Peyer's patch (tissue), 4 donors: ENCODE results near the gene SIMC1. TPM values are rescaled to one million over a fixed set of nuclear protein-coding genes. Genes with fewer than 3 reads are reported as not detected.

Experiments used
- DNase-seq, 3 donors: peaks; one replicate each; pipeline ENCODE4 v3.0.0-alpha.2; 2017 to 2019
- H3K27ac ChIP-seq, 4 donors: fragments of 200-600 bp; sonication (generic); one replicate each; pipeline ENCODE4 v1.5.1; 2016 to 2019
- H3K27me3 ChIP-seq, 2 donors: fragments of 200-600 bp; sonication (generic); one replicate each; pipeline ENCODE4 v1.5.1; 2019
- H3K36me3 ChIP-seq, 3 donors: fragments of 200-600 bp; sonication (generic); one replicate each; pipeline ENCODE4 v1.5.1; 2016 to 2019
- H3K4me1 ChIP-seq, 4 donors: fragments of 200-600 bp; sonication (generic); one replicate each; pipeline ENCODE4 v1.5.1; 2016 to 2019
- H3K4me3 ChIP-seq, 4 donors: fragments of 200-600 bp; sonication (generic); 1 replicate in 3 of 4; 2 replicates in 1 of 4; pipeline ENCODE4 v1.5.1; 2016 to 2019; ENCODE audit warnings: mild to moderate bottlenecking in 1 of 4
- H3K9me3 ChIP-seq, 4 donors: fragments of 200-600 bp; sonication (generic); one replicate each; pipeline ENCODE4 v1.5.1; 2016 to 2019; ENCODE audit warnings: mild to moderate bottlenecking in 1 of 4
- POLR2A ChIP-seq, 2 donors: fragments of 450-650 bp; IDR thresholded peaks; one replicate each; pipeline ENCODE4 v1.5.1; 2017; ENCODE audit warnings: antibody characterized with exemption in 2 of 2, mild to moderate bottlenecking in 2 of 2, moderate library complexity in 2 of 2
- total RNA-seq, 4 donors: library from RNA; depleted of rRNA; stranded (reverse); fragments of >200 nt; gene quantifications; one replicate each; pipeline ENCODE4 v1.1.0, GENCODE V29; 2016
- TF ChIP-seq, protein P1 (sequence below), 6 experiments: fragments of 450-650 bp in 4 of 6; fragments of 200-600 bp in 2 of 6; sonication (generic) in 1 of 6; IDR thresholded peaks; one replicate each; pipeline ENCODE4 v1.5.1; 2017 to 2019; ENCODE audit warnings: antibody characterized with exemption in 6 of 6, mild to moderate bottlenecking in 3 of 6, moderate library complexity in 1 of 6

The SIMC1 gene
- total RNA-seq, 4 donors from 2014 or later = 28.0 to 84.2 (median 41.2) TPM

DNA sequence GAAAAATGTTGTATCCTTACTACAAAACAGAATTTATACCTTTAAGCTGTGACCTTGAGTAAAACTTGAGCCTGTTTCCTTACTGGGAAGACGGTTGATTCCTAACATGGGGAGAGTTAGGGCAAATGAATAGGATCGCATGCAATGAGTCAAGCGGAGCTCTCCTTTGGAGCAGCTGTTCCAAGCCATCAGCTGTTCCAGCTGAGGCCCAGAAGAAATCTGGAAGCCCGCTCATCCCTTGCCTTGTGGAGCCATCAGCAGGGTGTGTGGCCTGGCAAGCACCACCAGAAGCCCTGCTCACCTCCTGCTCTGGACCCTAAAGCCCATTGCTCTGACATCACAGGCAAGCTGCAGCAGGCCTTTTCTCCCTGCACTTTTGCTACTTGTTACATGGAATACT, 115.3 kb downstream of the SIMC1 start:
- Histone ChIP-seq H3K9me3 (no peaks in the 10 kb centered on the region), H3K36me3 (peaks cover 0 to 79% (median 0%) of the 10 kb centered on the region in 3 donors), H3K4me3 (no peak overlapping the region), H3K27me3 (no peaks in the 10 kb centered on the region), H3K4me1 (no peaks in the 10 kb centered on the region), H3K27ac (no peak overlapping the region)
- DNase-seq = no peak
- TF ChIP-seq POLR2A (IDR thresholded peaks at IDR 0.05) = no peak
- TF ChIP-seq, protein P1, sequence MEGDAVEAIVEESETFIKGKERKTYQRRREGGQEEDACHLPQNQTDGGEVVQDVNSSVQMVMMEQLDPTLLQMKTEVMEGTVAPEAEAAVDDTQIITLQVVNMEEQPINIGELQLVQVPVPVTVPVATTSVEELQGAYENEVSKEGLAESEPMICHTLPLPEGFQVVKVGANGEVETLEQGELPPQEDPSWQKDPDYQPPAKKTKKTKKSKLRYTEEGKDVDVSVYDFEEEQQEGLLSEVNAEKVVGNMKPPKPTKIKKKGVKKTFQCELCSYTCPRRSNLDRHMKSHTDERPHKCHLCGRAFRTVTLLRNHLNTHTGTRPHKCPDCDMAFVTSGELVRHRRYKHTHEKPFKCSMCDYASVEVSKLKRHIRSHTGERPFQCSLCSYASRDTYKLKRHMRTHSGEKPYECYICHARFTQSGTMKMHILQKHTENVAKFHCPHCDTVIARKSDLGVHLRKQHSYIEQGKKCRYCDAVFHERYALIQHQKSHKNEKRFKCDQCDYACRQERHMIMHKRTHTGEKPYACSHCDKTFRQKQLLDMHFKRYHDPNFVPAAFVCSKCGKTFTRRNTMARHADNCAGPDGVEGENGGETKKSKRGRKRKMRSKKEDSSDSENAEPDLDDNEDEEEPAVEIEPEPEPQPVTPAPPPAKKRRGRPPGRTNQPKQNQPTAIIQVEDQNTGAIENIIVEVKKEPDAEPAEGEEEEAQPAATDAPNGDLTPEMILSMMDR (IDR thresholded peaks at IDR 0.05) = no peak

DNA sequence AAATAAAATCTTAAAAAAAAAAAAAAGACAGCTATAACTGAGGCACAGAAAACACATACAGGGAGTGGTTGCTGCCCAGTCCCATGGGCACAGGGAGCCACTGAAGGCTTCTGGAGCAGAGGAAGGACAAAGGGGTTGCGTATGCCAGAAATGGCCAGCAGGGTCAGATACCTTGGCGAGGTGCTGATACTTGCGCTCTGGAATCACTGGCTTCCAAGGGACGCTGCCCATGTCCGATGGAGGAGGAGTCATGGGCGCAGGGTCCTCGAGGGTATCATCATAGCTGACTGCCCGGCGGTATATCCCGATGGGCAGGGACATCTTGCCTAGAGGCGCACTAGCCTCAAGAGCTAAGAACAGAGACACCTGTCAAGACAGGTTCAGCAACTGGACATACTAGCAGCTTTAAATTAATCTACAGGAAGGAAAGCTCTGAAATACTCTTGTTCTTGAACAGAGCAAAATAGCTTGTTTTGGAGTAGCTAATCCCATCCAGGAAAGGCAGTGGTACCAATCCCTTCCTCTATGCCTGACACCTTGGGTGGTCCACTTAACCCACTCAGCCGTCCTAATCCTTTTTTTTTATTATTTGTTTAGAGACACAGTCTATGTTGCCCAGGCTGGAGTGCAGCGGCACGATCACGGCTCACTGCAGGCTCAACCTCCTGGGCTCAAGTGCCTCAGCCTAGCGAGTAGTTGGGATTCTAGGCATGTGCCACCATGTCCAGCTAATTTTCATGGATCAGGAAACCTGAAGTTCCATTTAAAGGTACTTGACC, 117.4 kb downstream of the SIMC1 start:
- H3K4me1 ChIP-seq = peaks cover 0 to 9% (median 3%) of the 10 kb centered on the region in 4 donors
- DNase-seq = no peak
- peaks cover 0 to 66% (median 0%) of the 10 kb centered on the region in 3 donors for H3K36me3 ChIP-seq
- no peak overlapping the region for H3K27ac ChIP-seq
- H3K9me3 ChIP-seq = no peaks in the 10 kb centered on the region
- H3K27me3 ChIP-seq = no peaks in the 10 kb centered on the region
- H3K4me3 ChIP-seq = no peak overlapping the region
- no peak for TF ChIP-seq POLR2A (IDR thresholded peaks at IDR 0.05)
- TF ChIP-seq, protein P1 (IDR thresholded peaks at IDR 0.05) = no peak

DNA sequence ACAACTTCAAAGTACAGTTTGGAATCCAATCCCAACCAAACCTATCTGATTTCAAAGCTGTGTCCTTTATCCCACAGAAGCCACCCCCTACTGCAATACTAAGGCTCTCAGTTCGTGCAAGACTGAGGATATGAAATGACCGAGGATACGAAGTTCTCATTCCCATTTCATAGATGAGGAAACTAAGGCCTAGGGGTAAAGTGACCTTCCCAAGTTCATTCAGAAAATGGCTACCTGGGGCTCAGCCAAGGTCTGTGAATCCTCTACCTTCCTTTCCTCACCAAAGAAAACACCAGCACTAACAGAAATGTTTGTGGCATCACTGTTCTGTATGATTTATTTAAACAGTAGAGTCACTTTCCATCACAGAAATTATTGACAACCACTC, 117.9 kb downstream of the SIMC1 start:
- no peaks in the 10 kb centered on the region for H3K9me3 ChIP-seq
- H3K4me3 ChIP-seq = no peak overlapping the region
- DNase-seq = no peak
- H3K27ac ChIP-seq = no peak overlapping the region
- no peaks in the 10 kb centered on the region for H3K27me3 ChIP-seq
- peaks cover 0 to 10% (median 4%) of the 10 kb centered on the region in 4 donors for H3K4me1 ChIP-seq
- H3K36me3 ChIP-seq = peaks cover 0 to 63% (median 0%) of the 10 kb centered on the region in 3 donors
- TF ChIP-seq, protein P1 (IDR thresholded peaks at IDR 0.05) = no peak
- no peak for TF ChIP-seq POLR2A (IDR thresholded peaks at IDR 0.05)

DNA sequence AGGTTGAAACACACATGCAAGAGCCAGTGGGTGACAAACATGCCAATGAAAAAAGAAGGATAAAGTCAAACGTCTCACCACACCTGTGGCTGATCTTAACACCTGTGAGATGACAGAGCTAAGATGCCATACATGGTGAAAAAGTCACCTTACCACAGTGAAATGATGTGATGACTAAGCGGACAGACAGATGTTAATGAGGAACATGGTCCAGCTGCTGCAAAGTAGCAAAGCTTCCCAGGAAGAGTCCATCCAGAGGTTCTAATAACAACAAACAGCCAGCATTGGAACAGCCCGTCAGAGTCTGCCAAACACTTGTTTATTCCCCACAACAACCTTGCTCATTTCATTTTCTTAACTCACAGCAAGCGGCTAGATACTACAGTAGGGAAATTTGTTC, 121.4 kb downstream of the SIMC1 start:
- H3K36me3 ChIP-seq = peaks cover 0 to 29% (median 0%) of the 10 kb centered on the region in 3 donors
- H3K4me1 ChIP-seq = peaks cover 0 to 17% (median 5%) of the 10 kb centered on the region in 4 donors
- H3K9me3 ChIP-seq = no peaks in the 10 kb centered on the region
- no peak overlapping the region for H3K27ac ChIP-seq
- no peaks in the 10 kb centered on the region for H3K27me3 ChIP-seq
- no peak overlapping the region for H3K4me3 ChIP-seq
- DNase-seq = no peak
- TF ChIP-seq POLR2A (IDR thresholded peaks at IDR 0.05) = no peak
- TF ChIP-seq, protein P1 (IDR thresholded peaks at IDR 0.05) = no peak

DNA sequence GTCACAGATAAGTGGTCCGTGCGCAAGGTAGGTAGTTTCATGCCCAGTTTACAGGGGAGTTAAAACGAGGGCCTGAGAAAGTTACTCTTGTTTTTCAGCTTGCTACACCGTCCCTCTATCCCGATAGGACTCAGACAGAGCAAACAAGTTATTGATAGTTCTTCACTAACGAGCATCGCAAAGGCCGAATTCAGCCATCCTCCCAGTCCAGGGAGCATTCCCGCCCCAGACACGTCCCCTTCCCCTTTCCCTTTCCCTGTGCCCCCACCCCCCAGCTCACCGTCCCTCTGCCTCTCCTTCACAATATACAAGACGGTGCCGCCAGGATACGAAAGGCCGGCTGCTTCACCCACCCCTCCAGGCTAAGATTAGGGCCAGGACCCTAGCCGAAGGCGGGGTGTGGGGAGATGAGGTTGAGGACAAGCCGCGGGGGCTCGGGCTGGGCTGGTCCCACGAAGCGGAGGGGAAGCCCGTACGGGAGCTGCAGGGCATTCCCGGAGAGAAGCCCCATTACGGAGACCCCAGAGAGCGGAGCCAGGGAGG, 122.7 kb downstream of the SIMC1 start:
- peak overlapping the region; percentile 76 to 84 (median 79) for H3K27ac ChIP-seq
- H3K4me1 ChIP-seq = peaks cover 0 to 25% (median 12%) of the 10 kb centered on the region in 4 donors
- DNase-seq = peak in 2 of 3 donors; percentile 35 to 59
- no peaks in the 10 kb centered on the region for H3K27me3 ChIP-seq
- peak overlapping the region; percentile 82 to 98 (median 90) for H3K4me3 ChIP-seq
- H3K36me3 ChIP-seq = peaks cover 0 to 19% (median 0%) of the 10 kb centered on the region in 3 donors
- TF ChIP-seq, protein P1 (IDR thresholded peaks at IDR 0.05) = no peak
- TF ChIP-seq POLR2A (IDR thresholded peaks at IDR 0.05) = no peak
- no peaks in the 10 kb centered on the region for H3K9me3 ChIP-seq
